Measurements from ENCODE around the gene KIF7.

KIF7 gene

DNA sequence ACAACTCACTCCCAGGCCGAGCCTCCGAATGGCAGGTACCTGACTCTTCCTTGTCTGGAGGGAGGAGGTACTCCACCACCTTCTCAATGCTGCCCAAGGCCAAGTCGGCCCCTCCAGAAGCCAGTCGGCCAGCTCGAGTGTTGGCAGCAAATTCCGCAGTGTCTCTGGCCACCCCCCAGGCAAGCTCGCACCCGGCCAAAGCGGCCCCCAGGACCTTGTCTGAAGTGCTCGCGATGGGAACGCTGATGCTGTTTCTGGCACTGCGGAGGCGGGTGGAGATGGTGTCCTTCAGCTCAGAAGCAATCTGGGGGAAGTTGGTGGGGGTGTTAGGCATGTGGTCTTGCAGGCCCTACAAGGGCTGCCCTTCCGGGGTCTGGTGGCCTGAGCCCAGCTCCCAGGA lies 14.7 kb upstream of the KIF7 start:
- no peak for DNase-seq

DNA sequence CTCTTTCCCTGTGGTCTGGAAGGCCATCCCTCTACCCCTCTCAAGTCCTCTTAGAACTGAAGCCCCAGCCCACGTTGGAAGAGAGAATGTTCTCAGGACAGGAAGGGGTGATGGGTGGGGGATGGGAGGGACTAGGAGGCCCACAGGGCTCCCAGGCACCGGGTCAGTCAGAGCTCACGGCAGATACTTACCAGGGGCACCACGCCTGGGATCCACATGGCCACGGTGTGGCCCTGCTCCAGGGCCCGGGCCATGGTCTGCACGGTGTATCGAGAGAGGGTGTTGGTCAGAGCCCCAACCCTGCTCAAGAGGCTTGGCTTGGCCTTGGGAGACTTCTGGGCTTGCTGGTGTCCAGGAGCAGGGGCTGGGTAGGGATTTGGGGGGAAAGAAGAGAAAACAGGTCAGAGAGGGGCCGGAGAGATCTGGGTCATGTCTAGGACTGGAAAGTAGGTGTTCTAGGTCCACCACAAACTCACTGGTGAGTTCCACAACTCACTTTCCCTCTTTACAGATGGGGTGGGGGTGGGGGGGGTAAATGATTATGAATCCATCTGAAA lies 14.1 kb upstream of the KIF7 start:
- no peak for DNase-seq

DNA sequence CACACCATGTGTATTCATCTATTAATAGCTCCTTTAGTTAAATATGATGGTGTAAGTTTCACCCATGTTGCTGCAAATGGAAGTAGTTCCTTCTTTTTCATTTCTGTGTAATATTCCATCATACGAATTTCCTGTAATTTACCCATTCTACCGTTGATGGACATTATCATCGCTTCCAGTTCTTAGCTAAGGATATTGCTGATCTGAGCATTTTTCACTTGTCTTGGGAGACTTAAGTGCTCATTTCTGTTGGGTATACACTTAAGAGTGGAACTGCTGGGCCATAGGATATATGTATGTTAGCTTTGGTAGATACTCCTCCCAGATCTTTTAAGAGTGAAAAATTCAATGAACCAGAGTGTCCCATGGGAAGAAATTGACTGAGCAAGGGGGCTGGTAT lies 12.9 kb upstream of the KIF7 start:
- DNase-seq = no peak

DNA sequence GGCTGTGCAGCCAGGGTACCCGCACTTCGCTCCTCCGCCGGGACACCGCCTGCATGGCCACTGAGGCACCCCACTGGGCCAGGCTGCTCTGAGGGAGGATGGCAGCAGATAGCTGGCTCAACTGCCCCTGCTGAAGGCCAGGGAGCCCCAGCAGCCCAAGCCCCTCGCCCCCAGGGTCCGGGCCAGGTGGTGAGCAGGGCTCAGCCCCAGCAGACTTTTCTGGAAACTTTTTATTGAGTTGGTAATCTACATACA lies 12.4 kb upstream of the KIF7 start:
- no peak for DNase-seq

DNA sequence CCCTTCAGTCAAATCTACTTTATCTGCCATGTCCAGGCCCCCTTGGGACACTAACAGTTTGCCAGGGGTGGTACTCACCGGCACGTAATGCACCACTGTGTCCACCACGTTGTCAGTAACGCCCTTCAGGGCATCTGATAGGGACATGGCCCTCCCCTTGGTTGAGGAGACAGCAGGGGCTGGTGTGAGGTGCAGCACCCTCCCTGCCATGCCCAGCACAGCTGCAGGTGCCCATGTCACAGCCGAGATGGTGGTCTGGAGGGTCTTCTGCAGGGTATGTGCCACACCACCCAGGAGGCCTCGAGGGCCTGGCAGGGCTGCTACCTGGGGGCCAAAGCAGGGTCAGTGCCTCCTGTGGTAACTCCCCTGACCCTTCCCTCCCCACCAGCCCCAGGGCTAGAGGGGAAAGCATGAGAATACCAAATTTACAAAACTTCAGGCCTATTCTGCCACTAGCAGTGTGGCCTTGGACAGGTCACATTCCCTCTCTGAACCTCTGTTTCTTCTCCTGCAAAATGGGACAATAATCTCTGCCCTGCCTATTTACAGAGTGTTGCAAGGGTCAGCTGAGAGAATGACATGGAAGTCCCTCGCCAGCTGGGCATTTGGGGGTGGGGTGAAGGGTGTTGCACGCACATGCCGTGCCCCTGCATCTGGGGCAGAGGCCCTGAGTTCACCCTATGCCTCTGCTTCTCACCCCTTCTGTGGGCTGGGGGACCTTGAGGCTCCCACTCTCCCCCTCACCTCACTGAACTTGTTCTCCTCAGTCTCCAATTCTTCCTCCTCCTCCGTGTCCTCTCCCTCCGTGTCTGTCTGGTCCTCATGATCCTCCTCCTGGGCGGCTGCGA lies 11.8 kb upstream of the KIF7 start:
- no peak for DNase-seq

DNA sequence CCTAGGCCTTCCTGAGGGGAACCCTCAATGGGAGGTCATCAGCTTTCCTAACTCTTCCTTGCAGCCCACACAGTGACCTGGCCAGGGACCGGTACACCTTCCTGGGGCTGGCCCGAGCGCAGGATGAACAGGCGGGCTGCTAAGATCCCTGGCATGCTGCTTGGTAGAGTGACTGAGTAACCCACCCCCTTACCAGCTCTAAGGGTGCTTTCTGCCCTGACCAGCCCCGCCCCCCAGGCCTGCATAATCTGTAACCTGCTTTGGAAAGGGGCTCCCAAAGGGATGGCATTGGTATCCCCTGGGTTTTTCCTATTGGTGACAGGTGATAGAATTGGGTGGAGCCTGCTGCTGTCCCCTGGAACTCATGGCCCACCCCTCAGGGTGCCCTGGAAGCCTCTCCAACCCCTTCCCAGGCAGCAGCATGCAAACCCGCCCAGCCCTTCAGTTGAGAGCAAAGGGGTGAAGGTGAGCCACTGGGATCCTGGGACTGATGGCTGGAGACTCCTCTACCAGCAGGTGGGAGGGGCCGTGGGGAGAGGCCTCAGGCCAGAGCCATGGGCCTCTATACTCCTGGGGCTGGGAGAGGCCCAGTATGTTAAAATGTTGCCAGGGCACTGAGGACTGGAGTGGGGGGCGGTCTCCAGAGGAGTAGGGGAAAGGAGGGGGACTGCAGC lies 11.1 kb upstream of the KIF7 start:
- no peak for DNase-seq

DNA sequence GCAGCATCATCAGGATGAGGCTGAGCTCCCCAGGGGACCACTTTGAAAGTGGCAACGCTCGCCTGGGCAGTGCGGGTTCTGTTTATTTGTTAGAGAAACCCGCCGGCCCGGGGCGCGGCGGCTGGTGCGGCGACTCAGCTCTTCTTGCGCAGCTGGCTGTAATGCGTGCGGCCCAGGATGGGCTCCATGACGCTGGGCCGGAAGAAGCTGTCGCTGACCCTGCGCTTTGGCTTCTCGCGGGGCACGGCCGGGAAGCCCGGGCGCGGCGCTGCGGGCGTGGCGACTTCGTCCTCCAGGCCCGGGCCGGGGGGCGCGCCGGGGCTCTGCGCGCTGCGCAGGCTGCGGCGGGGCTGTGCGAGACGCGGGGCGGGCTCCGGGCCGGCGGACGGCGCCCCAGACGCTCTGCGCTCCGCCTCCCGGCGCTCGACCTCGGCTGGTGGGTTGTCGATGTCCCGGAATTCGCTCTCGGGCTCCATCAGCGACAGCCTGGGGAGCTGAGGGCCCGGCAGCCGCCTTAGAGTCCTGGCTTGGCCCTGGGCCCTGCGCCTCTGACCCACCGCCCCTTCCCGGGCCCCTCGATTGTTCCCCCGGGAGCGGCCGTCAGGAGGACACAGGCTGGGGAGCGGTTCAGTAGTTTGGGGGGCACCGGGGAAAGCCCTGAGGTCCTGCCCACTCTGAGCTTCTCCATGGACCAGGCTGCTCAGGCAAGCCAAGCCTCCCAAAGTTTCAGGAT lies 10.3 kb upstream of the KIF7 start:
- DNase-seq = no peak

DNA sequence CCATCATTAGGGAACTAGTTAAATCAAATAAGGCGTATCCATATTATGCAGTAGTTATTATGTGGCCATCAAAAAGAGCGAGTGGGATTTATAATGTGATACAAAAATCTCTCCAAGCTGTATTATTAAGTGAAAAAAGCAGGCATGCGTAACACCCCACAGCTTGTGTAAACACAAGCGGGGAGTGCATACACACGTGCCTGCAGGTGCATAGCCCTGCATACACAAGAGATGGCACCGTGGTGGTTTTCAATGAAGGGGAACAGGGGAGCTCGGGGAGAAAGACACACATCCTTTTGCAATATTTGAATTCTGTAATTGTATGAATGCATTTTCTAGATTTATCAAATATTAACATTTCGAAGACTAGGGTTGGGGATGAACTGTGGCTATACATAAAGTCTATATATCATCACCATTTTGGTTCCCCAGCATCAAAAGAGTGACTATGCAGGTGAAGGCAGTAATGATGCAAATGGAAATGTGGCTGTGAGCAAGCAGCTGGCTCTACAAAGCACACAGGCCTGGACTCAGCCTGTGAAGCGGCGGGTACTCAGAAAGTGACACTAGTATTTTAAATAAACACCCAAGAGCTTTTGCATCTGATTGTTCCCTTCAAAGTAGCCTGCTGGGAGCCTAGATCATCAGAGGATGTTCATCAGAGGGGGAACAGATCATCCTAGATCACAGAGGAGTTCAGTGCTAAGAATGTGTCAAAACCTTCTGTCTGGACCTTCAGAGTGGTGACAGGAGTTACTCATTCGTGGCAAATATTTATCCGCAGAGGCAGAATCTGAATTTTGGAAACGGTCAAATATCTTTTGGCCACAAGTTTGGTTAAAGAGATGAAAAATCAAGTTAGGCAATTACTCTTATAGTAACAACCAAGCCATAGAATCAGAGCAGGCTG lies 9.4 kb upstream of the KIF7 start:
- no peak for DNase-seq

DNA sequence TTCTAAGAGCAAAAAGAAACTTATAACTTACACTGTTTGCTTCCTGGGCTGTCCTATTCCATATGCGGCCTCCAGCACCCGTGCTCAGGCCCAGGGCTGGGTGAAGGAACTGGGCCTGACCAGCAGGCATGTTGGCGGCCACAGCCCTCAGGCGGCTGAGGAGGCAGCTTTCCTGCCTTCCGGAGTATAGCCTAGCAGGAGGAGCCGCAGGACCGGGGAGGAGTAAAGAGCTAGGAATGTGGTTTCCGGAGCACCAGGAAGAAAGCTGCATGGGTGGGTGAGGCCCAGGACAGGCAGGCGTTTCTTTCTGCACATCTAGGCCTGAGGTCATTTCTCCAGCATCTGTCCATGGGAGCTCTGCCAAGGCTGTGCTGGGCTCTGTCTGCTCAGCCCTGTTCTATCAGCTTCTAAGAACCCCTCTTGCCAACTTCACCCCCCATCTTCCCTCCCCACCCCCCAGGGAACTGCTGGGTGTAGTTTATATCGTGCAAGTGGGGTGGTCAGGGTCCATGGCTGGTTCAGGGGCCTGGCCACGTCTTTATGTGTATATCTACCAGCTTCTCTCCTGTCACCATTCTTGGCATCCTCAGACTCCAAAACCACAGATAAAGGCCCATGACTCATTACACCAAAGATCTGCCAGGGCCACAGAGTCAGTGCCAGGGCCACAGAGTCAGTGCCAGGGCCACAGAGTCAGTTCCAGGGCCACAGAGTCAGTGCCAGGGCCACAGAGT lies 7.8 kb upstream of the KIF7 start:
- DNase-seq = no peak

DNA sequence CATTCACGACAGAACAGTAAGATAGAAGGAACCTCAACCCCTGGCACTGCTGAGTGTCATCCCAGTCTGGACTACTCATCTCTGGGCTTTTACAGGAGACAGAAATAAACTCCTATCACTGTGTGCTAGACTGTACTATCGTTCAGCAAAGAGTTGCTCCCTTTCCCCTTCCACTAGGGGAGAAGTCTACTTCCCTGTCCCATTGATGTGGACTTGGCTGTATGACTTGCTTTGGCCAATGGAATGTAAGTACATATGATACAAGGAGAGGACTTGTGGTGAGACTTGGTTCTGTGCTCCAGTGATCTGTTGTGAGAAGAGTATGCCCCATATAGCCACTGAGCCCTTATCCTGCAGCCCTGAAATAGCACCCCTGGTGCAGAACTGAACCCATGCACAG lies 5.3 kb upstream of the KIF7 start:
- DNase-seq = no peak

DNA sequence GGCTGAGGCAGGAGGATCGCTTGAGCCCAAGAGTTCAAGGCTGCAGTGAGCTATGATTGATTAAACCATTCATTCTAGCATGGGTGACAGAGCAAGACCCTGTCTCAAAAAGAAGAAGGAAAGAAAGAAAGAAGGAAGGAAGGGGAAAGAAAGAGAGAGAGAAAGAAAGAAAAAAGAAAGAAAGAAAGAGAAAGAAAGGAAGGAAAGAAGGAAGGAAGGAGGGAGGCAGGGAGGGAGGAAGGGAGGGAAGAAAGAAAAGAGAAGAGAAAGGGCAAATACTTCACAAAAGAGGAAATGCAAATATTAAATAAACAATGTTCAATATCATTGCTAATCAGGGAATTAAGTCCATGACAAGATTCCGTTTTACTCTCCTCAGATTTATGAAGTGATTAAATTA lies 4.0 kb upstream of the KIF7 start:
- DNase-seq = no peak

DNA sequence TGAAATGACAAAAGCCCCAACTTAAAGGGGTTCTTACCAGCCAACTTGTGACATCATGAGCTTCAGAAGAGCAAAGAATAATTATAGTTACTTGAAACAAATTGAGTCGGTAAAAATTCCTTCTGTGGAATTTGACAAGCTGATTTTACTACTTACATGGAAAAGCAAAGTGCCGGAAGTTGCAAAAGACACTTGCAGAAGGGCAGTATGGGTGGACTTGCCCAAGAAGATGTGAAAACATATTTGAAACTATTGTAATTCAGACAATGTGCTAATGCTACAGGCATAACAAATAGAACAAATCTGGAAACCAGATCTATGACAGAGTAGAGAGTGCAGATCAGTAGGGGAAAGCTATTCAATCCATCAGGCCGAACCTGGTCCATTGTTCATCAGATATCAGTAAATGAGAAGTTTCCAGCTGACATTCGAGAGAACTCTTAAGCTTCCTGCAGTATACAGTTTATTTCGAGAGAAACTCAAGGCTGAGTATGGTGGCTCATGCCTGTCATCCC lies 2.5 kb upstream of the KIF7 start:
- no peak for DNase-seq

DNA sequence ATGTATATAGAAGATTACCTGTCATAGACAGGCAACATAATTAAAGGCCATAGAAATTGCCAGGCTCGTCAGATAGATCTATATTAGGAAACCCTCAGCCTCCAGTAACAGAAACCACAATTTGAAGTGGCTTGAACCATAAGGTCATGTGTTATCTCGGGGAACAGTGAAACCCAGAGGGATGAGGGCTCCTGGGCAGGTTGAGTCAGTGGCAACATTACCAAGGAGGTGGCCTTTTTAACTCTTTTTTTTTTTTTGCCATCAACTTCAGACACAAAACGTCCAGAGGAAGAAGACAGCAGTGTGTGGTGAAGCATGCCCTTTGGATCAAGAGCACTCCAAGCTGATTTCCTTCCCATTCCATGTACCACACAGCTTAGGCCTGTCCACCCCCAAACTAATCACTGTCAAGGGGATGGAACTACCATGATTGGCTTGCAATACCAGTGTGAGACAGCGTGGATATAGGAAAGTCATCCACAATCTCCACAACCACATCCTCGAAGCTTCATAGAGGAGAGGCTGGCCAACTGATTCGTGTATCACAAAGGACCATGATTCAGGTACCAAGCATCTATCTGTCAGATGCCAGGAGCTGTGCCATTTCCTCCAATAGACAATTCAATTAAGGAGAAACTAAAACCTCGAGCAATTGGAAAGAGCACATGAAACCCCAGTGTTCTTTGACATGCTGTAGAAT lies 999 bp upstream of the KIF7 start:
- no peak for DNase-seq

DNA sequence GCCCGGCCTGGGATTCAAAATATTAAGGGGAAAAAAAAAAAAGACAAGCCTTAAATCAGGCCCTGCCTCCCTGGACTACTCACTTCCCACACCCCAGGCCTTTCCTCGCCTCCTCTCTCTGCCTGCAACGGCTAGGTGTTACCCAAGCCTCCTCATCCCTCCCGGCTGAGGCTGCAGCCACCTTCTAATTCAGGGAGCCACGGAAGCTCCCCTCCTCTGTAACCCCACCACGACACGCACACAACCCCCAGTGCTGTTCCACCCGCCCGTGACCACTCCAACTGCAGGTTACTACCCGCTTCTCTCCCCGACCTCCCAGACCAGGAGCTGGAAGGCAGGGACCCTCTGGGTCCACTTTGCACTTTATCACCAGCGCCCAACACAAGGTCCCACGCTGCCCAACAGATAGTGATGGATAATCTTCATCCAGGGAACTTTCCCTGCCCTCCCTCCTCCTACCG lies 936 bp downstream of the KIF7 start:
- no peak for DNase-seq

DNA sequence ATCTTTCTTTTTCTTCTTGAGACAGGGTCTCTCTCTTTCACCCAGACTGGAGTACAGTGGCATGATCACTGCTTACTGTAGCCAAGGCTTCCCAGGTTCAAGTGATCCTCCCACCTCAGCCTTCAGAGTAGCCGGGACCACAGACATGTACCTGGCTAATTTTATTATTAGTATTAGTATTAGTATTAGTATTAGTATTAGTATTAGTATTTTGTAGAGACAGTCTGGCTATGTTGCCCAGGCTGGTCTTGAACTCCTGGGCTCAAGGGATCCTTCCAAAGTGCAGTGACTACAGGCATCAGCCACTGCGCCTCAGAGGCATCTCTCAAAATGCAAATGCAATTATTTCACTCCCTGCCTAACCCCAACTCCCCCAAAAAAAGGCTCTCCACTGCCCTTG lies 1.7 kb downstream of the KIF7 start:
- DNase-seq = no peak

DNA sequence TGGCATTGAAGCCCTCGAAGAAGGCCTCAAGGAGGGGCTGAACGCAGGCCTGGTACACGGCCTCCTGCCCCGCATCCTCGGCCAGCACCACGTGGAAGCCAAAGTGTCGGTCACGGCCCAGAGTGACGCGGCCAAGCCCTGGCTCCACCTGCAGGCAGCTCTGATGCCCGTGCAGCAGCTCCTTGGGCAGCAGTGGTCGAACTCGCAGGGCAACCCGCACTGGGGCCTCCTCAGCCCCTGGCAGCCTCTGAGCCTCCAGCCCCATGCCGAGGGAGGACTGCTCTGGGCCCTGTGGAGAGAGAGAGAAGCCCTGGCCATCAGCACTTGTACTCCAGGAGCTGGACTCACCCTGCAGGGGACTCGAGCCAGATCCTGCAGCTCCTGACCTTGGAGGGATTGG lies 2.6 kb downstream of the KIF7 start:
- no peak for DNase-seq

DNA sequence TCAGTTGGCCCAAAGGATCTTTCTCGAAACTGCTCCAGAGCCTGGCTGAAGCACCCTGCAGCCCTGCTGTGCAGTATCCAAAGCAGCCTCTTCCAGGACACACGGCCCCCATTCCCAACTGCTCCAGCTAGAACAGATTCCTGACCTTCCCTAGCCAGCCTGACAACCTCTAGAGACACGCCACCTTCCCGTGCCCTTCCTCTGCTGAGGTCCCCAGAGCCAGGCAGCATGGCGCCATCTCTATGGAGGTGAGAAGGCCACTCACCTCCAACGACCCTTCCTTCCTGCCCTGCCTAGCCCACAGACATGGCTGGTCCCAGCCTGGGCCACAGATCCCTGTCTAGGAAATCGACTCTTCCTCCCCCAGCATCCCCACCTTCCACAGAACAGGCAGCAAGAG lies 3.1 kb downstream of the KIF7 start:
- DNase-seq = no peak

DNA sequence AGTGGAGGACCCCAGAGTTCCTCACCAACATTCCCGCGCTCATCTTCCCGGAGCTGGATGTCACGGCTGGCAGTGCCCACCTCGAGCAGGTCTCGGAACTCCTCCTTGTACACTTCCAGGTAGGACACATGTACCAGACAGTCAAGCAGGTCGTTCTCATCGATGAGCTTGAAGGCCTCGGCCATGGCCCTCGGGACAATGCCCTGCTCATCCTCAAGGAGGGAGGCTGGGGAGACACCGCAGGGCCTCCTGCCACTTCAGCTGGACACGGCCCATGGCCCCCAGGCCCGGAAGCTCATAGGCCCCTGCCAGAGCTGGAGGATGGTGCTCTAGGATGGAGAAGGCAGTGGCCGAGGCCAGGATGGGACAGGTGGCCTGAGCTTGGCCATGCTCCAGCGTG lies 5.6 kb downstream of the KIF7 start:
- DNase-seq = no peak

DNA sequence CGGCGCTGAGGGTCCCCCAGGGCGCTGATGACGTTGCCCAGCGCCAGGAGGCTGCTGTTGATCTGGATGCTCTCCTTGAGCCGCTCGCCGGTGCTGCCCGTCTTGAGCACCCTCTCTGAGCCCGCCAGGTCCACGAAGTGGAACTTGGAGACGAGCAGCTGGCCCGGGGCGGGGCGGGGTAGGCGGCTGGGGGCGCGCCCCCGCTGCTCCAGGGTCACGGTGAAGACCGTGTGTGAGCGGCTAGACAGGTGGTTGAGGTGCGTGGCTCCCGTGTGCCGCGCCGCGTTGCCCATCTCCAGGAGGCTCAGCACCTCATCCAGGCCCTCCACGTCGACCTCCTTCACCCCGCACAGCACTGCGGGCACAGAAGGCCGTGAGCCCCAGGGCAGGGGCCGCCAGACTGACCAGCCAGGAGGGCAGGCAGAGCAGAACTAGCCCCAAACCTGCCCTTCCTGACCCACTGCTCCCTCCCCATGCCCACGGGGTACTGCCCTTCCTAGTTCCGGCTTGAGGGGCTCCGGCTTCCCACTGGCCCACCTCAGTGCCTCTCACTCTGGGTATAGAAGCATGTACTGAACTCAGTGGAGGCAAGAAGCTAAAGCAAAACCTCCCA lies 6.1 kb downstream of the KIF7 start:
- no peak for DNase-seq

DNA sequence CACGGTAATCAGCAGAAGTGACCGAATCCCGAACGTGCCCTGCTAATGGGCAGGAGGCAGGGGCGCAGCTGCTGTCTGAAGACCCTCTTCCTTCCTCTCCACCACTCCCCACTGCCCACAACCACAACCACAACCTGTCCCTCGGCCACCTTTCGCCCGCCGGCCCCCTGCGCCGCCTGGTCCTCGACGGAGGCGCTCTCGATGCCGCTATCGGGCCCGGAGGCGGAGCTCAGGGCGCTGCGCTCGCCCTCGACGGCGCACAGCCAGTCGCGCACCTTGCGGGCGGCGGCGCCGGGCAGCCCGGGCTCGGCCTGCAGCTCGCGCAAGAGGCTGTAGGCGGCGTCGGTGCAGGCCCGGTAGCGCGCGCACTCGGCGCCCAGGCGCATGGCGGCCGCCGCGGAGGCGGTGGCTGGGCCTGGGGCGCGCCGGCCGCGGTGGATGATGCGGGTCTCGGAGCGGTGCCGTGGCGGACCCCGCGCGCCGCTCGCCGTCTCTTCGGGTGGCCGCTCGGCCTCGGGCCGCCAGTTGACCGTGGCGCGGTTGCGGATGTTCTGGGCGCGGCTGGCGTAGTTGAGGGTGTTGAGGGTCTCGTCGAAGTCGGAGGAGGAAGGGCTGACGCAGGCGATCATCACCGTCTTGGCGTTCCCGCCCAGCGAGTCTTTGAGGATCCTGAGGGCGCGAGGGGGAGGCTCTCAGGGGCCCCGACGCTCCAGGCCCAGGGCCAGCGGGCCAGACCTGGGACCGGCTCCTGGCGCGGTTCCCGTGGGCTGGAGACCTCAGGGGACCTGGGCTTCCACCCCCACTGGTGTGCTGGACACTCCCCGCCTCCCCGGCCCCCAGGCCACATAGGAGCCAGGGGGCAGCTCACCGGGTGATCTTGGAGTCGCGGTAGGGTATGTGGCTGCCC lies 6.9 kb downstream of the KIF7 start:
- no peak for DNase-seq
